Measurements from ENCODE around the gene CHCHD3.

- TF ChIP-seq POLR2A (IDR thresholded peaks at IDR 0.05) (no peak), CTCF (IDR thresholded peaks at IDR 0.05) (no peak)
Observed at GRCh38 chr7:132779164-132779563, 302.7 kb downstream of the CHCHD3 start.

Data from right lobe of liver (tissue), 4 donors.